ENCODE results near the gene CREB3L1. TPM values are rescaled to one million over a fixed set of nuclear protein-coding genes. Genes with fewer than 3 reads are reported as not detected.
"Not testable (repeated sequence)": the region's sequence is repeated elsewhere in the genome, so short reads cannot be mapped to it uniquely, and the experiment has no call there.

CREB3L1 gene
- total RNA-seq, 1 donor, result 0.10 TPM

DNA sequence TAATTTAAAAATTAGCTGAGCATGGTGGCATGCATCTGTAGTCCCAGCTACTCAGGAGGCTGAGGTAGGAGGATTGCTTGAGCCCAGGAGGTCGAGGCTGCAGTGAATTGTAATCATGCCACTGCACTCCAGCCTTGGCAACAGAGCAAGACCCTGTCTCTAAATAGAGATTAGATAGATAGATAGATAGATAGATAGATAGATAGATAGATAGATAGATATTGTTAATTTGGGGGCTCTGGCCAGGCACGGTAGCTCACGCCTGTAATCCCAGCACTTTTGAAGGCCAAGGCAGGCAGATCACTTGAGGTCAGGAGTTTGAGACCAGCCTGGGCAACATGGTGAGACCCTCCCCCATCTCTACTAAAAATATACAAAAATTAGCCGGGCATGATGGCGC, 18.1 kb upstream of the CREB3L1 start:
- H3K27me3 ChIP-seq (ENCODE audit: insufficient read depth, low read length); H3K4me1 ChIP-seq (ENCODE audit: insufficient read depth, low read length); H3K9me3 ChIP-seq (ENCODE audit: low read depth, low read length); H3K4me3 ChIP-seq (ENCODE audit: low read length): not testable (repeated sequence)

DNA sequence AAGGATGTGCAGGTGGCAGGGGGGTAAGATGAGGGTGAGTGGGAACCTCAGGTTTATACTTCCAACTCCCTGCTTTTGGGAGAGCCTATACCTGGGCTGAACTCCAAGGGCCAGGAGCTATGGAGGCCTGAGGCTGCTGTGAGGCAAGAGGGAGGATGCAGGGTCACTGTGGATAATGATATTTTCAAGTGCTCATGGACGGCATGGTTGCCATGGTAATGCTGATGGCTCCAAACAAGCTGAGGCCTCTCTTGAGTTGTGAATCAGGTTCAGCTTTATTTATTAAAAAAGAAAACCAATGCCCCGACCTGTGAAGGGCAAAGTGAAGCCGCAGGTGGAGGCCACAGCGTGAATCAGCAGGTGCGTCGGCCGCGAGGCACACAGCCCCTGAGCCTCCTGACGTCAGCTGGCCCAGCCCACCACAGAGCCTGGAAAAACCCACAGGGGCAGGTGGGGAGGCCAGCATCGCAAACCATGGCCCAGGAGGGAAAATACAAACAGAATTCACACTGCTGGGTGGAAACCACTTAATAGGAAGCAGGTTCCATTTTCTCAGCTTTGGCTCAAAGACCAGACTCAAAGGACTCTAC, 17.4 kb upstream of the CREB3L1 start:
- Histone ChIP-seq H3K4me1 (ENCODE audit: insufficient read depth, low read length) (no peaks in the 10 kb centered on the region), H3K9me3 (ENCODE audit: low read depth, low read length) (no peaks in the 10 kb centered on the region), H3K27me3 (ENCODE audit: insufficient read depth, low read length) (no peaks in the 10 kb centered on the region), H3K4me3 (ENCODE audit: low read length) (no peak overlapping the region)

DNA sequence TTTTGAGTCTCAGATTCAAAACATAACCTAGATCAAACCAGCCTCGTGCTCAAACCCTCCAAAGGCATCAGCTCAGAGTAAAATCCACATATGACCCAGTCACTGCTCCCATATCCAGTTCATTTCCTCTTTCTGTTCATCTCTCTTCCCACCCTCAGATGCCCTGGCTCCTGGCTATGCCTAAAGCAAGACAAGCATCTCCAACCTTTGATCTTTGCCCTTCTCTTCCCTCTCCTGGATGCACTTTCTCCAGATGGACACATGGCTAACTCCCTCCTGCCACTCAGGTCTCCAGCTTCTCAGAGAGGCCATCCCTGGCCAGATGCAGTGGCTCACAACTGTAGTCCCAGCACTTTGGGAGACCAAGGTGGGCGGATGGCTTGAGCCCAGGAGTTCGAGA, 14.3 kb upstream of the CREB3L1 start:
- H3K4me3 ChIP-seq (ENCODE audit: low read length), result no peak overlapping the region
- no peaks in the 10 kb centered on the region for H3K27me3 ChIP-seq (ENCODE audit: insufficient read depth, low read length)
- H3K4me1 ChIP-seq (ENCODE audit: insufficient read depth, low read length), result no peaks in the 10 kb centered on the region
- no peaks in the 10 kb centered on the region for H3K9me3 ChIP-seq (ENCODE audit: low read depth, low read length)

DNA sequence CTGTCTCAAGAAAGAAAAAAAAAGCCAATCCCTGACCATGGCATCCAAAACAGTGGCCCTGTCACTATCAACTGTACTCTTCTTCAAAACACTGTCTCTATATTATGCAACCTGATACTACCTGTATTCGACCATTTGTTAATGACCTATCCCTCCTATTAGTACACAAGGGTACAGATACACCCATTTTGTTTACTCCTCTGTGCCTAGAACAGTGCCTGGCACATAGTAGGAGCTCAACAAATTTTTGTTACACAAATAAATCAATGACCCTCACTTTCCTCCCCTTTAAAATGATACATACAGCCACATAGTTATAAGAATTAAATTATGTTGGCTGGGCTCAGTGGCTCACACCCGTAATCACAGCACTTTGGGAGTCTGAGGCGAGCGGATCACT, 13.4 kb upstream of the CREB3L1 start:
- no peak overlapping the region for H3K4me3 ChIP-seq (ENCODE audit: low read length)
- no peaks in the 10 kb centered on the region for H3K4me1 ChIP-seq (ENCODE audit: insufficient read depth, low read length)
- H3K9me3 ChIP-seq (ENCODE audit: low read depth, low read length), result no peaks in the 10 kb centered on the region
- no peaks in the 10 kb centered on the region for H3K27me3 ChIP-seq (ENCODE audit: insufficient read depth, low read length)

DNA sequence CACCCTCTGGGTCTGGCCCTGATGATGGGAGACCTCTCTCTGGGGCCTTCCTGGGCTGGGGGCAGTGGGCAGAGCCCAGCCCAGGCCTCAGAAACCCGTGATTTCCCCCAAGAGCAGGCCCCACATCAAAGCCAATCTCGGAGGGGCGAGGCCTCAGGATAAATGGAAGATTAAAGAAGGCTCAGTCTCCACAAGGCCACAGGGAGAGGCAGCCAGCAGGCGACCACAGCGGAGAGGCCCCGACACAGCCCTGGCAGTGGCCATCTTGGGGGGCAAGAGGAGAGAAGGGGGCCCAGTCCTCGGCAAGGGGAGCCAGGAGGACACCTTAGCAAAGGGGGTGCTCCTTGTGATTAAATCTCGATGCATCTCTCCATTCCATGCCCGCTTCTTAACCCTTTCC, 12.5 kb upstream of the CREB3L1 start:
- Histone ChIP-seq H3K4me3 (ENCODE audit: low read length) (no peak overlapping the region), H3K4me1 (ENCODE audit: insufficient read depth, low read length) (no peaks in the 10 kb centered on the region), H3K27me3 (ENCODE audit: insufficient read depth, low read length) (no peaks in the 10 kb centered on the region), H3K9me3 (ENCODE audit: low read depth, low read length) (no peaks in the 10 kb centered on the region)

DNA sequence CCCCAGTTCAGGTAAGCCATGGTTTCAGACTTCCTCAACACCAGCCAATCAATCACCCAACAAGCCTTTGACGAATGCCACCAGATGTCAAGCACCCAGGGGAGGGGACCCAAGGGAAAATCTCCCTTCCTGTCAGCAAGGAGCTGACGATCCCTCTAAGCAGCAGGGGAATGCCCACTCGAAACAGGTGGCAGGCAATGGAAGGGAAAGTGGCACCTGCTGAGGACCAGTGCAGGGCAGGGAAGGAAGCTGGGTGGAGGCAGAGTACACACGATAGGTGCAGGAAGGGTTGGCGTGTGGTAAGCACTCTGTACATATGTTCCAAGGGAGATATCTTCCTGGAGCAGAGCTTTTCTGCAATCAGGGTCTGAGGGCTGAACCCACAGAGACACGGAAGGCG, 11.7 kb upstream of the CREB3L1 start:
- H3K4me3 ChIP-seq (ENCODE audit: low read length), result no peak overlapping the region
- no peaks in the 10 kb centered on the region for H3K9me3 ChIP-seq (ENCODE audit: low read depth, low read length)
- no peaks in the 10 kb centered on the region for H3K27me3 ChIP-seq (ENCODE audit: insufficient read depth, low read length)
- no peaks in the 10 kb centered on the region for H3K4me1 ChIP-seq (ENCODE audit: insufficient read depth, low read length)

DNA sequence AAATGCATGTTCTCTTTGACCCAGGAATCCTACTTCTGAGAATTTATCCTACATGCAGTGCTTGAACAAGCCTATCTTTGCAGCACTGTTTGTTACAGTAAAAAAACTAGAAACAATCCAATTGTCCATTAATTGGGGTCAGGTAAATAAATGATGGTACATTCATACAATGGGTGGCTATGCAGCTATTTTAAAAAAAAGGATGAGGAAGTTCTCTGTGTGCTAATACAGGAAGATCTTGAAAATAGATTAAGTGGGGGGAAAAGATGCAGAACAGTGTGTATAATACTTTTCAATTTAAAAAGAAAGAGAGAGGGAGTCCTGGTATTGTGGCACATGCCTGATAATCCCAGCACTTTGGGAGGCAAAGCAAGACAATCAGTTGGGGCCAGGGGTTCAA, 9.5 kb upstream of the CREB3L1 start:
- Histone ChIP-seq H3K27me3 (ENCODE audit: insufficient read depth, low read length) (no peaks in the 10 kb centered on the region), H3K9me3 (ENCODE audit: low read depth, low read length) (no peaks in the 10 kb centered on the region), H3K4me3 (ENCODE audit: low read length) (no peak overlapping the region), H3K4me1 (ENCODE audit: insufficient read depth, low read length) (no peaks in the 10 kb centered on the region)

DNA sequence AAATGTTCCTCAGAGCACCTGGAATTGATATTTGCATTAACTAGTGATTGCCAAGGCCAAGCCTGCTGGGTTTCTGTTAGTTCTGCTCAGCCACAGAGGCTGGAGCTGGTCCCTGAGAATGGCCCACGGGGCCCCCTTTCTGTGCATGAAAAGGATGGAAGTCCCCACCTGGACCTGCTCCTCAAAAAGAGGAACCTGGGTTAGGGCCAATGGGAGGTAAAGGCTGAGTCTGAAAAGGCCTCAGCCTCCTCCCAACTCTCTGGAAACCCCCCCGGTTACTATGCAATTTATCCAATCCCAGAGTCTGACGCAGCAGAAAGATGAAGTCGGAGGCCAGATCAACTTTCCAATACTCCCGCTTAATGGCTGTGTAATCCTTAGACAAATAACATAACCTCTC, 6.8 kb upstream of the CREB3L1 start:
- no peak overlapping the region for H3K4me3 ChIP-seq (ENCODE audit: low read length)
- no peaks in the 10 kb centered on the region for H3K9me3 ChIP-seq (ENCODE audit: low read depth, low read length)
- no peaks in the 10 kb centered on the region for H3K27me3 ChIP-seq (ENCODE audit: insufficient read depth, low read length)
- no peaks in the 10 kb centered on the region for H3K4me1 ChIP-seq (ENCODE audit: insufficient read depth, low read length)

DNA sequence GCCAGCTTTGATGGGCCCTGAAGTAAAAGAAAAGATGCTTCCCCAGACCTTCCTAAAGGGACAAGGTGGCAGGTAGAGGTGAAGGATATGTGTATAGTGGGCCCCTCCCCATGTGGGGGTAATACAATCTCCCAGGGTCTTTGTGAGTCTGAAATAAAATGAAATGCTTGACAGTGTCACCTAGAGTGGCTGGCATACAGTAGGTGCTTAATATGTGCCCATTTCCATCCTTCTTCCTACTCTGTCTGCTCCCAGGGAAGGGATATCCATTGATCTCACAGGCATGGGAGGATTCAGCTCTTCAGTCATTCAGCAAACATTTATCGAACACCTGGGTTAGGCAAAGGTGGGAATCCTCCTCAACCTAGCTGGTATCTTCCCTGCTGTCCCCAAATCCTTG, 6.1 kb upstream of the CREB3L1 start:
- H3K9me3 ChIP-seq (ENCODE audit: low read depth, low read length), result no peaks in the 10 kb centered on the region
- no peaks in the 10 kb centered on the region for H3K4me1 ChIP-seq (ENCODE audit: insufficient read depth, low read length)
- H3K4me3 ChIP-seq (ENCODE audit: low read length), result no peak overlapping the region

DNA sequence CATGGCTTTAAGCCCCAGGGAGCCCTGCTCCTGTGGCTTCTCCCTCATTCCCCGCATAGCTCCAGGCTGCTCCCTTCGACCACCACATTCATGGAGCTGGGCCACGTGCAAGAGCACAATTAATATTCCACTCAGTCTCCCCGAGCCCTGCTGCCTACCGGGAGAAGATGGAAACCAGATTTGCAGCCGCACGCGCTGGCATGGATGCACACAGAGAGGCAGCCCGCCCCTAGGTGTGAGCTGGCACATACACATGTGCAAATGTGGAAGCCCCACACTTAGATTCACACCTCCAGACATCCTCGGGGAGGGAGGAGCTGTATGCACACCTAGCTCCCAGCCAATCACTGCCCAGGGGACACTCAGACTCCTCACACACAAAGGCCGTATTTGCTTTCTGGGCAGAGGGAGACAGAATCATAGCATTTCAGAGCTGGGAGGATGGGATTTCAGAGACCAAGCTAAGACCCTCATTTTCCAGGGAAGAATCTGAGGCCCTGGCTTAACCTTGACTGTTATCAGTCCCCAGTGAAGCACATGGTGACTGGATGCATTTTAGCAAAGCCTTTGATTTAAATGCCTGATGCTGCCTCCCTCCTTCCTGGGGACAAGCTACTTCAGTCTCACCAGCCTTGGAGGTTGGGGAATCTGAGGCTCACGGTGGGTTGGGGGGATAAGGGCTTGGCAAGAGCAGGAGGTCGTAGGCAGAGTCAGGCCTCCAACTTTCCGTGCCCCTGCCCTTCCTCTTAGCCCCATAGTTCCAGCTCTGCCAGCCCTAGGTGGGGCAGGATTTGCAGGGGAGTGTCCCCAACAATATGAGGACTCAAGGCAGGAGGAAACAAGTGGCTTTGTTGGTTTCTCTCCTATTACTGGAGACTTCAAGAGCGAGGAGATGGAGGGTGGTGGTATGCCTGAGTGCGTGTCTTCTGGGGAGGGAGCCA, 5.3 kb upstream of the CREB3L1 start:
- Histone ChIP-seq H3K4me1 (ENCODE audit: insufficient read depth, low read length) (peaks cover 1% of the 10 kb centered on the region), H3K9me3 (ENCODE audit: low read depth, low read length) (no peaks in the 10 kb centered on the region), H3K4me3 (ENCODE audit: low read length) (no peak overlapping the region), H3K27me3 (ENCODE audit: insufficient read depth, low read length) (peaks cover 13% of the 10 kb centered on the region)

More for the DNA sequence above, 6.1 kb upstream of the CREB3L1 start:
- H3K27me3 ChIP-seq (ENCODE audit: insufficient read depth, low read length), result peaks cover 6% of the 10 kb centered on the region

DNA sequence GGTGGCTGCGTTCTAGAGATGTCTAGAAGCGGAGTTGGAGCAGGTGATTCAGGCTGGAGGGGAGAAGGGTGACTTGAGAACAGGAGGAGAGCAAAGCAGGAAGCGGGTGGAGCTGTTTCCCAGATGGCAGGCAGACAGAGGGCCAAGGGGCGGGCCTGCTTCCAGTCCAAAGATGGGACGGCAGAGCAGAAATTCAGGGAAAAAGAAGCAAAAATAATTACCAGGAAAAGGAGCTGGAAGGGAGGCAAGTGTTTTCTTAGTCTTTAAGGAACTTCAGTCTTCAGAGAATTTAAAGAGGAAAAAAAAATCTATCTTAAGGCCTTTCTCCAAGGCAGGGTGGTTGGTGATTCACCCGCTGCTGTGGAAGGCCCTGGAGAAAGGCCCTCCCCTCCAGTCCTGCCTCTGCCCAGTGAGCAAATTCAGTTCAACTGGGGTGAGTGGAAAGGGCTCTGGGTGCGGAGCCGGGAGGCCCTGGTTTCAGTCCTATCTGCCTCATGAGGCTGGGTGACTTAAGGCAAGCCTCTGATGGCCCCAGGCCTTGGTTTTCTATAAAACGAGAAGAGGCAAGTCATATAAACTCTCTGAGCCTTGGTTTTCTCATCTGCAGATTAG, 4.5 kb upstream of the CREB3L1 start:
- H3K9me3 ChIP-seq (ENCODE audit: low read depth, low read length), result no peaks in the 10 kb centered on the region
- peaks cover 6% of the 10 kb centered on the region for H3K4me1 ChIP-seq (ENCODE audit: insufficient read depth, low read length)

DNA sequence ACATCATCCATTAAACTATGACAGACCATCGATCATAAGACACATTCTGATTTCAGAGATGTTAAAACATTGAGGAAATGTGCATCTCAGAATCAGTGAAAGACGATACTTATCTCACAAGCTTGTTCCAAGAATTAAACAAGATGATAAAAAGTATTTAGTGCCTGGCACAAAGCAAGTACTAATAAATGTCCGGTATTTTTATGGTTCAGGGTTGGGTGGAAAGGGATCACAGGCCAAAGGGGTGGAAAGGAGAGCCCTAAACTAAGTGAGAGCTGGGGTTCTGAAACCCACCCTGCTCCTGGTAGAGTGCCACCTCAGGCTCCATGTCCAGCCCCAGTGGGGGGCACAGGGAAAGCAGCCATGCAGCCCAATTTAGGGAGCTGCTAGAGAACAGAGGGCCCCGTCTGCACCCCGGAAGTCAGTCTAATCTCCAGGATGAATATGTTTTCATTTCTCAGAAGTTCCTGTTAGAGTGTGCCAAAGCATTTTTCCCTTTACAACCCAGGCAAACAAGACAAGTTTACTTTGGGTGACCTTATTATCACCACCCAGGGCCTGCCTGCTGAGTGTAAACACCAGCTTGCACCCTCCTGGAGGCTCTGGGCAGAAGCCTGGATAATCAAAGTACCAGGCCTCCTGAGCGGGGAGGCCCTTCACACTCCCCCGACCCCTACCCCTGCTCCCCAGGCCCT, 3.8 kb upstream of the CREB3L1 start:
- peaks cover 25% of the 10 kb centered on the region for H3K27me3 ChIP-seq (ENCODE audit: insufficient read depth, low read length)
- H3K4me1 ChIP-seq (ENCODE audit: insufficient read depth, low read length), result peaks cover 8% of the 10 kb centered on the region
- no peaks in the 10 kb centered on the region for H3K9me3 ChIP-seq (ENCODE audit: low read depth, low read length)
- H3K4me3 ChIP-seq (ENCODE audit: low read length), result no peak overlapping the region

More for the DNA sequence above, 4.5 kb upstream of the CREB3L1 start:
- H3K4me3 ChIP-seq (ENCODE audit: low read length), result no peak overlapping the region
- peaks cover 18% of the 10 kb centered on the region for H3K27me3 ChIP-seq (ENCODE audit: insufficient read depth, low read length)

DNA sequence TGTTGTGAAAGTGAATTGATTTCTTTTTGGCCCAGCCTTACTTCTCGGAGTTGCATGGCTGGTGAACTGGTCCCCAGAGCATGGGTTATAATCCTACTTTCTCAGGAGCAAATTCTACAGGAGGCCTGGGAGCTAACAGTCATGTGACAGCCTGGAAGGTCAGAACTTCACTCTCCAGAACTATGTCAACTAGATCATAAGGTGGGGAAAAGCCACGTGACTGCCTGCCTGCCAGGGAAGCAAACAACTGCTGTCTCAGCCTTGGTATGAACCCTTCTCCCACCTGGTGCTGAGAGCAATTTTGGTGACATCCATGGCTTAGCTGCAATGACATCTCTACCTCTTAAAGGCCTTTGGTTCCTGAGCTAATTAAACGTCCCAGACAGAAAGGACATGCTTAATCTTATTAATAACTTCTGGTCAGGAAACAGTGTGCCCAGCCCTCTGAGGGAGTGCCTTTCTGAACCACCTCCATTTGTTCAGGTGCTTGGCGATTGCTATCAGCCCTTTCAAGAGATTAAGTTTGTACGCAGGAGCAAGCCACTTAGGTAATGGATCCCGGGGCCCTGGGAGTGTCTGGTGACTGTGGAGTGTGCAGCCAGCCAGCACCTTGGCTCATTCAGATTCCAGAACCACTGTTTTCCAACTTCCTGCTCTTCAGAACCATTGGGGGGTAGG, 1.4 kb upstream of the CREB3L1 start:
- Histone ChIP-seq H3K27me3 (ENCODE audit: insufficient read depth, low read length) (peaks cover 35% of the 10 kb centered on the region), H3K4me1 (ENCODE audit: insufficient read depth, low read length) (peaks cover 8% of the 10 kb centered on the region), H3K9me3 (ENCODE audit: low read depth, low read length) (no peaks in the 10 kb centered on the region), H3K4me3 (ENCODE audit: low read length) (no peak overlapping the region)

DNA sequence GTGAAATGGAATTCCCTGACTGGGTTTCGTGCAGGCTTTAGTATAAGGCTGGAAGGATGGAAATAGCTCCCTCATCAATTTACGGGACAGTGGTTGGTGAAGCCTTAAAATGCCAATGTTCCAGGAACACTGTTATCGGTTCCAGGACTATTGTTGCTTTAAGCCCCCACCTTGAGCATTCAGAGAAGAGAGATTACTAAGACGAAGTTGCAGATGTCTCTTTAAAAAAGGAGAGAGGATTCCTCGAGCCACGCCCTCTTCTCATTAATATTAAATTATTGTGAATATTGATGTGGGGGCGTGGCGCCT, 195 bp upstream of the CREB3L1 start:
- H3K4me3 ChIP-seq (ENCODE audit: low read length), result no peak overlapping the region
- peaks cover 8% of the 10 kb centered on the region for H3K4me1 ChIP-seq (ENCODE audit: insufficient read depth, low read length)
- H3K27me3 ChIP-seq (ENCODE audit: insufficient read depth, low read length), result peaks cover 35% of the 10 kb centered on the region

More for the DNA sequence above, 195 bp upstream of the CREB3L1 start:
- H3K9me3 ChIP-seq (ENCODE audit: low read depth, low read length), result no peaks in the 10 kb centered on the region
